Transverse colon (tissue), 4 donors: ENCODE data around the gene WFDC9. TPM values are rescaled to one million over a fixed set of nuclear protein-coding genes. Genes with fewer than 3 reads are reported as not detected.

Source experiments
- DNase-seq: peaks from one replicate; pipeline ENCODE4 v3.0.0-alpha.2; 2019
- H3K27ac ChIP-seq, 4 donors: fragments of 200-600 bp; sonication (generic); 2 replicates each; pipeline ENCODE4 v1.5.1; 2016 to 2018; ENCODE audit warnings: inconsistent platforms in 4 of 4
- H3K27me3 ChIP-seq: fragments of 200-600 bp; sonication (generic); 2 replicates; pipeline ENCODE4 v1.5.1; 2017; ENCODE audit warnings: inconsistent platforms
- H3K36me3 ChIP-seq, 4 donors: fragments of 200-600 bp; sonication (generic); 2 replicates each; pipeline ENCODE4 v1.5.1; 2017 to 2019; ENCODE audit warnings: inconsistent platforms in 4 of 4
- H3K4me1 ChIP-seq, 4 donors: fragments of 200-600 bp; sonication (generic); 2 replicates each; pipeline ENCODE4 v1.5.1; 2017 to 2020; ENCODE audit warnings: inconsistent platforms in 4 of 4
- H3K4me3 ChIP-seq, 4 donors: fragments of 200-600 bp; sonication (generic); 1 replicate in 1 of 4; 2 replicates in 3 of 4; pipeline versions ENCODE4 v1.5.1 to v1.6.1; 2017 to 2019; ENCODE audit warnings: inconsistent platforms in 4 of 4
- H3K9me3 ChIP-seq, 2 donors: fragments of 200-600 bp; sonication (generic); 2 replicates each; pipeline ENCODE4 v1.5.1; 2017 to 2019; ENCODE audit warnings: inconsistent platforms in 2 of 2
- EP300 ChIP-seq: sonication (generic); formaldehyde crosslinking; IDR thresholded peaks from one replicate; pipeline ENCODE4 v1.6.1; 2017; ENCODE audit warnings: antibody characterized with exemption, low read depth
- POLR2A ChIP-seq: fragments of 450-650 bp; IDR thresholded peaks from one replicate; pipeline ENCODE4 v1.6.1; 2016; ENCODE audit warnings: antibody characterized with exemption, mild to moderate bottlenecking, moderate library complexity
- POLR2AphosphoS5 ChIP-seq, 3 donors: sonication (generic); formaldehyde crosslinking; IDR thresholded peaks; one replicate each; pipeline ENCODE4 v1.6.1; 2016; ENCODE audit warnings: antibody characterized with exemption in 3 of 3
- WGBS, 2 donors: methylation state at CpG; one replicate each; pipeline ENCODE4 v1.1.5; 2018; ENCODE audit warnings: low coverage in 1 of 2; 5-methylcytosine and 5-hydroxymethylcytosine counted together
- in situ Hi-C, 4 donors: fragments of 200-750 bp; cut with MboI; loops; one replicate each; pipeline versions ENCODE4 v1.15.0 to v1.15.1; 2017; ENCODE audit warnings: low sequenced_read_pairs in 3 of 4, low pct_ligation_motif_present in 1 of 4, low pct_unique_long_range_greater_than_20kb in 1 of 4
- intact Hi-C: fragments of 100-400 bp; cut with DNase I; formaldehyde crosslinking; loops from one replicate; pipeline ENCODE4 v1.15.1; 2023; ENCODE audit warnings: low total_unique reads
- total RNA-seq, 4 donors: library from RNA; depleted of rRNA; stranded (reverse); fragments of >200 nt; gene quantifications; one replicate each; pipeline ENCODE4 v1.1.0, GENCODE V29; 2016
- TF ChIP-seq, protein P1 (sequence below), 5 experiments: fragments of 200-600 bp in 3 of 5; fragments of 450-650 bp in 2 of 5; sonication (generic) in 3 of 5; IDR thresholded peaks; 1 replicate in 2 of 5; 2 replicates in 3 of 5; pipeline ENCODE4 v1.5.1; 2016 to 2017; ENCODE audit warnings: antibody characterized with exemption in 5 of 5, inconsistent platforms in 3 of 5, mild to moderate bottlenecking in 2 of 5, moderate library complexity in 1 of 5

Gene WFDC9
- total RNA-seq, 4 donors from 2014 or later, result not detected

DNA sequence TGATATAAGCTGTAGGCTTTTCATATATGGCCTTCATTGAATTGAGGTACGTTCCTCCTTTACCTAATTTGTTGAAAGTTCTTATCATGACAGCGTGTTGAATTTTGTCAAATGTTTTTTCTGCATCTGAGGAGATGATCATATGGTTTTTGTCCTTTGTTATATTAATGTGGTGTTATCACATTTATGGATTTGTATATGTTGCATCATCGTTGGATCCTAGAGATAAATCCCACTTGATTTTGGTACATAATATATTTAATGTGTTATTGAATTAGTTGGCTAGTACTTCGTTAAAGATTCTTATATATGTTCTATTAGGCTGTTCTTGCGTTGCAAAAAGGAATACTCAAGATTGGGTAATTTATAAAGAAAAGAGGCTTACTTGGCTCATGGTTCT, 8.6 kb upstream of the WFDC9 start:
- in situ Hi-C loops, result no loop called here
- Histone ChIP-seq H3K4me3 (no peak overlapping the region), H3K9me3 (no peaks in the 10 kb centered on the region), H3K27me3 (no peaks in the 10 kb centered on the region), H3K27ac (no peak overlapping the region), H3K4me1 (no peaks in the 10 kb centered on the region), H3K36me3 (no peaks in the 10 kb centered on the region)
- TF ChIP-seq POLR2A (no peak), POLR2AphosphoS5 (IDR thresholded peaks at IDR 0.05) (no peak), EP300 (no peak)
- TF ChIP-seq, protein P1, sequence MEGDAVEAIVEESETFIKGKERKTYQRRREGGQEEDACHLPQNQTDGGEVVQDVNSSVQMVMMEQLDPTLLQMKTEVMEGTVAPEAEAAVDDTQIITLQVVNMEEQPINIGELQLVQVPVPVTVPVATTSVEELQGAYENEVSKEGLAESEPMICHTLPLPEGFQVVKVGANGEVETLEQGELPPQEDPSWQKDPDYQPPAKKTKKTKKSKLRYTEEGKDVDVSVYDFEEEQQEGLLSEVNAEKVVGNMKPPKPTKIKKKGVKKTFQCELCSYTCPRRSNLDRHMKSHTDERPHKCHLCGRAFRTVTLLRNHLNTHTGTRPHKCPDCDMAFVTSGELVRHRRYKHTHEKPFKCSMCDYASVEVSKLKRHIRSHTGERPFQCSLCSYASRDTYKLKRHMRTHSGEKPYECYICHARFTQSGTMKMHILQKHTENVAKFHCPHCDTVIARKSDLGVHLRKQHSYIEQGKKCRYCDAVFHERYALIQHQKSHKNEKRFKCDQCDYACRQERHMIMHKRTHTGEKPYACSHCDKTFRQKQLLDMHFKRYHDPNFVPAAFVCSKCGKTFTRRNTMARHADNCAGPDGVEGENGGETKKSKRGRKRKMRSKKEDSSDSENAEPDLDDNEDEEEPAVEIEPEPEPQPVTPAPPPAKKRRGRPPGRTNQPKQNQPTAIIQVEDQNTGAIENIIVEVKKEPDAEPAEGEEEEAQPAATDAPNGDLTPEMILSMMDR (IDR thresholded peaks at IDR 0.05), result no peak
- intact Hi-C loops, result no loop called here
- WGBS, 2 donors, result 79 to 81% methylated on average over 5 of the region's 5 CpGs
- no peak for DNase-seq

DNA sequence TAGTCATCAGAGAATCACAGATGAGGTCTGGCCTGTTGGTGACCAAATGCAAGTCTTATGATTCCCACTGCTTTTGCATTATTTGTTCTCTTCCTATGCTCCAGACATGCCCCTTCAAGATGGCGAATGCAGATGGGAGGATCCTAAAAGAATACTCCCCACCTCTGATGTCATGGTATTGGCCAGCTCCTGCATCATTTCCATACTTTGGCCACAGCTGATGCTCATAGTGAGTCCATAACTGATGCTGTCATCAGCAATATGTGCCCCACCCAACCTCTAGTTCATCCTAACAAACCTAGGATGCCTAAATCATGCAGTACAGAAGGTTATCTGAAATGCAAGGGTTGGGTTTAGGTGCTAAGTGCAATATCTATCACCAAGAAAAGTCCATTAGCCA, 5.4 kb upstream of the WFDC9 start:
- intact Hi-C loops, result no loop called here

DNA sequence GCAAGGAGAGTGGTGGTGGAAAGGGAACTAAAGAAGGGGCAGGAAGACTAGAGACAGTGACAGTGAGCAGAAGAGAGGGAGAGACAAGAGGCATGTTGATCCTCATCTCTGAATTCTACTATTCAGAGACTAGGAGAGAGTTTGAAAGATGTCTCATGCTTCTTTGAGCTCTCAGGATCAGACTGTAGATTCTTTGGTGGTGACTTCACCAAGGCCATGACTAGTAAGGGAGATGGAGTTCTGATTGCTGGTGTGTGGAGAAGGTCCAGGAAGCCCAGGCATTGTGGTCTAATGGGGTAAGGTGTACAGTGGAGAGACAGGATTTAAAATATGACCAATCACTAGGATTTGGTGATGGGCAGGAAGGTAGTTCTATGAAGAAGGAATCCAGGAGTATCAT, 713 bp downstream of the WFDC9 start:
- TF ChIP-seq, protein P1 (IDR thresholded peaks at IDR 0.05), result no peak
- TF ChIP-seq POLR2AphosphoS5 (IDR thresholded peaks at IDR 0.05), result no peak
- TF ChIP-seq EP300, result no peak
- no peak for TF ChIP-seq POLR2A
- Histone ChIP-seq H3K9me3 (no peaks in the 10 kb centered on the region), H3K27me3 (no peaks in the 10 kb centered on the region), H3K27ac (no peak overlapping the region), H3K4me1 (peaks cover 0 to 4% (median 0%) of the 10 kb centered on the region in 4 donors), H3K36me3 (no peaks in the 10 kb centered on the region), H3K4me3 (no peak overlapping the region)
- no peak for DNase-seq
- in situ Hi-C loops, result no loop called here
- intact Hi-C loops, result no loop called here

More for the DNA sequence above, 5.4 kb upstream of the WFDC9 start:
- DNase-seq, result no peak
- Histone ChIP-seq H3K27ac (no peak overlapping the region), H3K36me3 (no peaks in the 10 kb centered on the region), H3K4me3 (no peak overlapping the region), H3K27me3 (no peaks in the 10 kb centered on the region), H3K9me3 (no peaks in the 10 kb centered on the region), H3K4me1 (no peaks in the 10 kb centered on the region)
- WGBS, 2 donors, result 75 to 88% methylated on average over 1 of the region's 1 CpG
- no peak for TF ChIP-seq POLR2AphosphoS5 (IDR thresholded peaks at IDR 0.05)
- TF ChIP-seq, protein P1 (IDR thresholded peaks at IDR 0.05), result no peak
- no peak for TF ChIP-seq POLR2A
- TF ChIP-seq EP300, result no peak
- in situ Hi-C loops, result no loop called here

DNA sequence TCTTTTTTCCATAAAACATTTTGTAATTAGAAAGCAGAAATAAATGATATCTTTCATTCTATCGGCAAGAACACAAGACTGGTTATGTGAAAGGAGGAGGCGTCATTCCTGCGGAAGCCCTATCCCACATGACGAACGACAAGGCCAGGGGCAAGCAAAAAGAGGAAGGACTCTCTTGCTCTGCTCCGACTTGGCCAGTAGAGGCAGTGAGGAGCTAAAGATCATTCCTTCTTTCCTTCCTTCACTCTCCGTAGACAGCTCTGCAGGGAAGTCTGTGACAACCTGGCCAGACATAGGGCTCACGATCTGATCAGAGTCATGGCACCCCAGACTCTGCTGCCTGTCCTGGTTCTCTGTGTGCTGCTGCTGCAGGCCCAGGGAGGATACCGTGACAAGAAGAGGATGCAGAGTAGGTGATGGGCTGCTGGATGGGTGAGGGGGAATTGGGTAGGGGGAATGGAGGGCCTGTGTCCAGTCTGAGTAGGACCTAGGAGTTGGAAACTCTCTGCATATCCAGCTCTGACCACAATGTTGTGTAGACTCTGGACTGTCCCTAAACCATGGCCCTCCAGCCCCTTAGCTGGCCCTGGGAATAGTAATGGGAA, 1.5 kb downstream of the WFDC9 start, which contains the start of gene WFDC10A:
Gene WFDC10A (plus strand): TSS at position 244 of the 605 bp plus-strand sequence. CDS start 75 bp downstream, at position 319.
- H3K9me3 ChIP-seq, result no peaks in the 10 kb centered on the region
- in situ Hi-C loops, result no loop called here
- no peak within 1 kb of the TSS for H3K27ac ChIP-seq
- H3K36me3 ChIP-seq, result no peaks in the 10 kb centered on the region
- H3K4me3 ChIP-seq, result no peak within 1 kb of the TSS
- intact Hi-C loops, result no loop called here
- H3K27me3 ChIP-seq, result no peaks in the 10 kb centered on the region
- TF ChIP-seq POLR2A (no peak), POLR2AphosphoS5 (IDR thresholded peaks at IDR 0.05) (no peak), EP300 (no peak)
- TF ChIP-seq, protein P1 (IDR thresholded peaks at IDR 0.05), result peak; percentile 55 to 74 (median 66)
- peaks cover 0 to 4% (median 0%) of the 10 kb centered on the region in 4 donors for H3K4me1 ChIP-seq
- 8 to 13% methylated on average over 9 of the region's 9 CpGs for WGBS, 2 donors
- DNase-seq, result peak; percentile 47
